PC-9 (cell line): ENCODE data around the gene AP2S1. TPM values are rescaled to one million over a fixed set of nuclear protein-coding genes. Genes with fewer than 3 reads are reported as not detected.

ENCODE experiments used
- BruUV-seq: library from RNA; stranded (reverse); fragments of 400-500 nt; replicated peaks from 2 replicates; lab custom pipeline; 2021; lab: Mats Ljungman, UMichigan
- CTCF ChIA-PET: fragments of 300-600 bp; sonication (Branson Sonifier 250); formaldehyde crosslinking; loops from one replicate; lab custom pipeline; 2022; ENCODE audit warnings: antibody characterized with exemption; lab: Charles Lee
- POLR2A ChIA-PET: fragments of 300-600 bp; sonication (Branson Sonifier 250); formaldehyde crosslinking; loops from one replicate; lab custom pipeline; 2022; ENCODE audit warnings: antibody characterized with exemption; ENCODE audit not compliant: unreplicated experiment; lab: Charles Lee
- DNase-seq, 2 experiments: peaks; one replicate each; pipeline versions ENCODE4 v3.0.0 to v3.0.0-alpha.2; 2015 to 2022; ENCODE audit warnings: mixed read lengths in 1 of 2
- H2AFZ ChIP-seq: fragments of 200-600 bp; sonication (generic); 2 replicates; pipeline ENCODE4 v1.8.1; 2017; ENCODE audit warnings: antibody characterized with exemption
- H3F3A ChIP-seq: fragments of 200-600 bp; sonication (generic); 2 replicates; pipeline ENCODE4 v1.8.1; 2017; ENCODE audit warnings: antibody characterized with exemption, mild to moderate bottlenecking, low read depth; ENCODE audit not compliant: insufficient read depth
- H3K27ac ChIP-seq: fragments of 200-600 bp; sonication (generic); 2 replicates; pipeline ENCODE4 v1.6.1; 2016; ENCODE audit warnings: mixed run types
- H3K27me3 ChIP-seq: fragments of 200-600 bp; sonication (generic); 2 replicates; pipeline ENCODE4 v1.6.1; 2016; ENCODE audit warnings: low read depth, mixed run types; ENCODE audit not compliant: insufficient read depth
- H3K36me3 ChIP-seq: fragments of 200-600 bp; sonication (generic); 2 replicates; pipeline ENCODE4 v1.6.1; 2016; ENCODE audit warnings: low read depth, mixed run types
- H3K4me1 ChIP-seq: fragments of 200-600 bp; sonication (generic); replicated peaks from 2 replicates; pipeline ENCODE4 v1.6.1; 2016; ENCODE audit warnings: mixed run types; ENCODE audit not compliant: insufficient read depth
- H3K4me2 ChIP-seq: fragments of 200-600 bp; sonication (generic); 2 replicates; pipeline ENCODE4 v1.6.1; 2017; ENCODE audit warnings: mixed run types
- H3K4me3 ChIP-seq: fragments of 200-600 bp; sonication (generic); 2 replicates; pipeline ENCODE4 v1.6.1; 2016; ENCODE audit warnings: mixed run types
- H3K79me2 ChIP-seq: fragments of 200-600 bp; sonication (generic); 2 replicates; pipeline ENCODE4 v1.6.1; 2017; ENCODE audit warnings: low read depth, mixed run types
- H3K9me2 ChIP-seq: fragments of 200-600 bp; sonication (generic); 2 replicates; pipeline ENCODE4 v1.8.1; 2017; ENCODE audit warnings: mild to moderate bottlenecking; ENCODE audit not compliant: insufficient read depth
- H3K9me3 ChIP-seq: fragments of 200-600 bp; sonication (generic); 2 replicates; pipeline ENCODE4 v1.8.1; 2016; ENCODE audit warnings: low read depth; ENCODE audit not compliant: insufficient read depth
- H4K20me1 ChIP-seq: fragments of 200-600 bp; sonication (generic); 2 replicates; pipeline ENCODE4 v1.8.1; 2017; ENCODE audit not compliant: insufficient read depth
- EZH2 ChIP-seq: fragments of 200-600 bp; sonication (generic); IDR thresholded peaks from 2 replicates; pipeline ENCODE4 v1.8.0; 2017; ENCODE audit warnings: antibody characterized with exemption, low read depth
- intact Hi-C: fragments of 100-400 bp; cut with micrococcal nuclease; formaldehyde crosslinking; loops from one replicate; pipeline ENCODE4 v1.10.0; 2022; ENCODE audit not compliant: unreplicated experiment
- total RNA-seq: library from RNA; stranded (reverse); gene quantifications from 2 replicates; pipeline ENCODE4 v1.2.3, GENCODE V29; 2021
- TF ChIP-seq, protein P1 (sequence below): fragments of 200-600 bp; sonication (generic); conservative IDR thresholded peaks from 2 replicates; pipeline ENCODE4 v1.6.1; 2017; ENCODE audit warnings: mixed run types, antibody characterized with exemption, mild to moderate bottlenecking, moderate library complexity

The AP2S1 gene
- total RNA-seq, 1 experiment from 2014 or later: 332 TPM

GRCh38 chr19:46821512-46822409, 28.9 kb downstream of the AP2S1 start:
- Histone ChIP-seq H3K9me2 (no peaks in the 10 kb centered on the region), H3K36me3 (no peaks in the 10 kb centered on the region), H2AFZ (no peak overlapping the region), H3K27me3 (no peaks in the 10 kb centered on the region), H3F3A (peaks cover 28% of the 10 kb centered on the region), H4K20me1 (no peaks in the 10 kb centered on the region), H3K27ac (no peak overlapping the region), H3K4me1 (peaks cover 34% of the 10 kb centered on the region), H3K79me2 (no peaks in the 10 kb centered on the region), H3K4me2 (no peak overlapping the region), H3K9me3 (no peaks in the 10 kb centered on the region), H3K4me3 (no peak overlapping the region)
- ChIA-PET POLR2A (no interaction called here), CTCF (interaction anchor here (0.6 kb wide), 1 partner anchor 14 kb away, joined by 5 read pairs; no protein-coding TSS in a partner anchor)
- intact Hi-C loops: no loop called here
- TF ChIP-seq, protein P1, sequence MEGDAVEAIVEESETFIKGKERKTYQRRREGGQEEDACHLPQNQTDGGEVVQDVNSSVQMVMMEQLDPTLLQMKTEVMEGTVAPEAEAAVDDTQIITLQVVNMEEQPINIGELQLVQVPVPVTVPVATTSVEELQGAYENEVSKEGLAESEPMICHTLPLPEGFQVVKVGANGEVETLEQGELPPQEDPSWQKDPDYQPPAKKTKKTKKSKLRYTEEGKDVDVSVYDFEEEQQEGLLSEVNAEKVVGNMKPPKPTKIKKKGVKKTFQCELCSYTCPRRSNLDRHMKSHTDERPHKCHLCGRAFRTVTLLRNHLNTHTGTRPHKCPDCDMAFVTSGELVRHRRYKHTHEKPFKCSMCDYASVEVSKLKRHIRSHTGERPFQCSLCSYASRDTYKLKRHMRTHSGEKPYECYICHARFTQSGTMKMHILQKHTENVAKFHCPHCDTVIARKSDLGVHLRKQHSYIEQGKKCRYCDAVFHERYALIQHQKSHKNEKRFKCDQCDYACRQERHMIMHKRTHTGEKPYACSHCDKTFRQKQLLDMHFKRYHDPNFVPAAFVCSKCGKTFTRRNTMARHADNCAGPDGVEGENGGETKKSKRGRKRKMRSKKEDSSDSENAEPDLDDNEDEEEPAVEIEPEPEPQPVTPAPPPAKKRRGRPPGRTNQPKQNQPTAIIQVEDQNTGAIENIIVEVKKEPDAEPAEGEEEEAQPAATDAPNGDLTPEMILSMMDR: no peak
- no peak for TF ChIP-seq EZH2
- no TSS peak for BruUV-seq
- DNase-seq: no peak

DNA sequence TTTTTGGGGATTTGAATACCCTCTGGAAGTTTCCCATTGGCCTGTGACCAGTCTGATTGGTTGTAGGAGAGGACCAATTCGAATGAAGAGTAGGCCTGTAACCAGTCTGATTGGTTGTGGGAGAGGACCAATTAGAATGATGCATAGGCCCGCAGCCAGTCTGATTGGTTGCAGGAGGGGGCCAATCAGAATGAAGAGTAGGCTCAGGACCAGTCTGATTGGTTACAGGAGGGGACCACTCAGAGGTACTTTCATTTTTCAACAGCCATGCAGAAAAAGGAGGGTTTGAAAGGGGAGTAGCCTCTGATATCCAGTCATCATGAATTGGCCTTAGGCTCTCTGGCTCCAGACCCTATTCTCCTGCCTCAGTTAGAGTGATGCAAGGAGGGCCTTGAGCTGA, 31.8 kb downstream of the AP2S1 start:
- DNase-seq: peak in 1 of 2 experiments; percentile 47
- no TSS peak for BruUV-seq

GRCh38 chr19:46815833-46816627, 34.6 kb downstream of the AP2S1 start:
- no peaks in the 10 kb centered on the region; the same call in 1 of the 2 replicates for H4K20me1 ChIP-seq
- H3K4me3 ChIP-seq: no peak overlapping the region
- H3K4me2 ChIP-seq: no peak overlapping the region
- H3K9me2 ChIP-seq: no peaks in the 10 kb centered on the region
- ChIA-PET POLR2A (no interaction called here), CTCF (interaction anchor here (1.0 kb wide), 1 partner anchor 24 kb away, joined by 4 read pairs; no protein-coding TSS in a partner anchor)
- peaks cover 7% of the 10 kb centered on the region; the same call in 1 of the 2 replicates for H3F3A ChIP-seq
- H3K9me3 ChIP-seq: no peaks in the 10 kb centered on the region
- no peaks in the 10 kb centered on the region for H3K79me2 ChIP-seq
- no peak for DNase-seq
- no peak for TF ChIP-seq EZH2
- TF ChIP-seq, protein P1: no peak
- intact Hi-C loops: no loop called here
- H2AFZ ChIP-seq: no peak overlapping the region
- H3K36me3 ChIP-seq: no peaks in the 10 kb centered on the region
- H3K4me1 ChIP-seq: peaks cover 14% of the 10 kb centered on the region; the same call in 1 of the 2 replicates
- no TSS peak for BruUV-seq
- H3K27me3 ChIP-seq: no peaks in the 10 kb centered on the region
- H3K27ac ChIP-seq: no peak overlapping the region

More for the DNA sequence above, 31.8 kb downstream of the AP2S1 start:
- TF ChIP-seq EZH2: no peak
- TF ChIP-seq, protein P1: no peak
- no peaks in the 10 kb centered on the region for H3K79me2 ChIP-seq
- no peaks in the 10 kb centered on the region for H3K36me3 ChIP-seq
- H3F3A ChIP-seq: peaks cover 10% of the 10 kb centered on the region; the same call in 1 of the 2 replicates
- ChIA-PET CTCF (no interaction called here), POLR2A (no interaction called here)
- H3K4me1 ChIP-seq: peaks cover 12% of the 10 kb centered on the region; the same call in 1 of the 2 replicates
- H3K9me3 ChIP-seq: no peaks in the 10 kb centered on the region
- no peak overlapping the region for H3K27ac ChIP-seq
- intact Hi-C loops: no loop called here
- no peaks in the 10 kb centered on the region for H3K27me3 ChIP-seq
- no peaks in the 10 kb centered on the region for H4K20me1 ChIP-seq
- no peak overlapping the region for H2AFZ ChIP-seq
- no peak overlapping the region for H3K4me2 ChIP-seq
- no peak overlapping the region for H3K4me3 ChIP-seq
- H3K9me2 ChIP-seq: no peaks in the 10 kb centered on the region
